ENCODE measurements around the gene GRIK3. TPM values are rescaled to one million over a fixed set of nuclear protein-coding genes. Genes with fewer than 3 reads are reported as not detected.

Gene GRIK3
- total and polyA plus RNA-seq, 2 donors (not counting 1 experiment from before 2014, with no cell fraction given): not detected

DNA sequence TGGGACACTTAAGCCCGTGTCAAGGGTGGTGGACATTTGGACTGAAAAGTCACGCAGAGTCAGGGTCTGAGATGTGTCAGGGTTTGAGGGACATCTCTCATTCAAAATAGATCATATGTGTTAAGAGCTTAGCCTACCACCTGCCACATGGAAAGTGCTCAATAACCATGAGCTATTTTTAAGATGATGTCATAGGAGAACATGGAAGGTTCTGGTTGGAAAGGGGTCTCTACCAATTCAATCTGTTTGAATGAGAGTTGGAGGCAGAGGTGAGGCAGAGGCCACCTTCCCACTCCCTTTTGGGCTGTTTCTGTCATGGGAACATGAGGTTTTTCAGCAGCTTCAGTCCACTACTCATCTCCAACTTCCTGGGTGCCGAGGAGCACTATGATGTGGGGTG is 239.9 kb downstream of the GRIK3 start:
- DNase-seq (ENCODE audit: low read depth in 2 of 2): no peak
- Histone ChIP-seq H4K20me1 (ENCODE audit: control insufficient read depth, extremely low read depth, insufficient read depth, low read length) (no peaks in the 10 kb centered on the region), H3K27ac (ENCODE audit: insufficient read depth, low read length) (no peak overlapping the region), H3K36me3 (ENCODE audit: control insufficient read depth, insufficient read depth, low read length) (no peaks in the 10 kb centered on the region), H3K9ac (ENCODE audit: insufficient read depth, low read length) (no peak overlapping the region), H3K4me2 (ENCODE audit: extremely low read depth, insufficient read depth, low read length) (no peak overlapping the region), H3K79me2 (ENCODE audit: control insufficient read depth, insufficient read depth, low read length) (no peaks in the 10 kb centered on the region), H2AFZ (ENCODE audit: low read length) (no peak overlapping the region), H3K4me1 (ENCODE audit: control insufficient read depth, extremely low read depth, insufficient read depth, low read length) (no peaks in the 10 kb centered on the region), H3K27me3 (ENCODE audit: control insufficient read depth, insufficient read depth, low read length) (no peaks in the 10 kb centered on the region), H3K4me3 (replicated peaks in 1 of 4; ENCODE audit: control extremely low read depth in 1 of 4, insufficient read depth in 1 of 4, low read depth in 3 of 4, low read length in 4 of 4) (no peak overlapping the region), H3K9me3 (ENCODE audit: control insufficient read depth, insufficient read depth, low read depth, low read length) (no peaks in the 10 kb centered on the region)
- no peak for TF ChIP-seq EZH2 (IDR thresholded peaks at IDR 0.05; ENCODE audit: low read length, missing control alignments)
- TF ChIP-seq, protein P1, sequence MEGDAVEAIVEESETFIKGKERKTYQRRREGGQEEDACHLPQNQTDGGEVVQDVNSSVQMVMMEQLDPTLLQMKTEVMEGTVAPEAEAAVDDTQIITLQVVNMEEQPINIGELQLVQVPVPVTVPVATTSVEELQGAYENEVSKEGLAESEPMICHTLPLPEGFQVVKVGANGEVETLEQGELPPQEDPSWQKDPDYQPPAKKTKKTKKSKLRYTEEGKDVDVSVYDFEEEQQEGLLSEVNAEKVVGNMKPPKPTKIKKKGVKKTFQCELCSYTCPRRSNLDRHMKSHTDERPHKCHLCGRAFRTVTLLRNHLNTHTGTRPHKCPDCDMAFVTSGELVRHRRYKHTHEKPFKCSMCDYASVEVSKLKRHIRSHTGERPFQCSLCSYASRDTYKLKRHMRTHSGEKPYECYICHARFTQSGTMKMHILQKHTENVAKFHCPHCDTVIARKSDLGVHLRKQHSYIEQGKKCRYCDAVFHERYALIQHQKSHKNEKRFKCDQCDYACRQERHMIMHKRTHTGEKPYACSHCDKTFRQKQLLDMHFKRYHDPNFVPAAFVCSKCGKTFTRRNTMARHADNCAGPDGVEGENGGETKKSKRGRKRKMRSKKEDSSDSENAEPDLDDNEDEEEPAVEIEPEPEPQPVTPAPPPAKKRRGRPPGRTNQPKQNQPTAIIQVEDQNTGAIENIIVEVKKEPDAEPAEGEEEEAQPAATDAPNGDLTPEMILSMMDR (conservative IDR thresholded peaks at IDR 0.05 in 1 of 2, IDR thresholded peaks at IDR 0.05 in 1 of 2; ENCODE audit: low read depth in 1 of 2, low read length in 2 of 2): no peak

DNA sequence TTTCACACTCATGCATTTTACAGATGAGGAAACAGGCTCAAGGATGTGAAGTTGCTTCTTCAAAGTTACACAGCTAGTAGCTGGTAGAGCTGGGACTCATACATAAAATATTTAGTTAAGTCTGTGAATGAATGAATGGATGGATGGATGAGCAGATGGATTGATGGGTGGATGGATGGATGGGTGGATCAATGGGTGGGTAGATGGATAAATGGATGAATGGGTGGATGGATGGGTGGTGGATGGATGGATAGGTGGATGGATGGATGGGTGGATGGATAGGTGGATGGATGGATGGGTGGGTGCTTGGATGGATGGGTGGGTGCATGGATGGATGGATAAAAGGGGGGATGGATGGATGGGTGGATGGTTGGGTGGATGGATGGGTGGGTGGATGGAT is 240.9 kb downstream of the GRIK3 start:
- Histone ChIP-seq H3K27ac (ENCODE audit: insufficient read depth, low read length) (no peak overlapping the region), H3K4me3 (replicated peaks in 1 of 4; ENCODE audit: control extremely low read depth in 1 of 4, insufficient read depth in 1 of 4, low read depth in 3 of 4, low read length in 4 of 4) (no peak overlapping the region), H4K20me1 (ENCODE audit: control insufficient read depth, extremely low read depth, insufficient read depth, low read length) (no peaks in the 10 kb centered on the region), H2AFZ (ENCODE audit: low read length) (no peak overlapping the region), H3K79me2 (ENCODE audit: control insufficient read depth, insufficient read depth, low read length) (no peaks in the 10 kb centered on the region), H3K9me3 (ENCODE audit: control insufficient read depth, insufficient read depth, low read depth, low read length) (no peaks in the 10 kb centered on the region), H3K4me2 (ENCODE audit: extremely low read depth, insufficient read depth, low read length) (no peak overlapping the region), H3K4me1 (ENCODE audit: control insufficient read depth, extremely low read depth, insufficient read depth, low read length) (no peaks in the 10 kb centered on the region), H3K27me3 (ENCODE audit: control insufficient read depth, insufficient read depth, low read length) (no peaks in the 10 kb centered on the region), H3K9ac (ENCODE audit: insufficient read depth, low read length) (no peak overlapping the region), H3K36me3 (ENCODE audit: control insufficient read depth, insufficient read depth, low read length) (no peaks in the 10 kb centered on the region)
- TF ChIP-seq, protein P1 (conservative IDR thresholded peaks at IDR 0.05 in 1 of 2, IDR thresholded peaks at IDR 0.05 in 1 of 2; ENCODE audit: low read depth in 1 of 2, low read length in 2 of 2): no peak
- no peak for DNase-seq (ENCODE audit: low read depth in 2 of 2)

DNA sequence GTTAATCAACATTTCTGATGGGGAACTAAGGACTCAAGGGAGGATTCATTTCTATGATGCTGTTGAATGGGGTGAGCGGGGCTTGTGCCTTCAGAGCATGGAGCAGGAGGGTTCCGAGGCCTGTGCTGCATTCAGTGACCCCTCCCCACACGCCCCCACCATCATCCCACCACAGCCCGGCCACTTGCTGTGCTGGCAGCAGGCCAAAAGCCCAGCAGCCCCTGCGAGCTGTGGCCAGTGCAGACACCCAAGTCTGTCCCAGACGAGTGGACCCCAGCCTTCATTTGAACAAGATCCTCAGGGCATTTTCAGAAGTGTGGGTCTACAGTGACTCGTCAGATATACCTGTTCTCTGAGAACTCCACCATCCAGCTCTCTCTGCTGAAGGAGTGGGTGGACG is 242.0 kb downstream of the GRIK3 start:
- Histone ChIP-seq H2AFZ (ENCODE audit: low read length) (no peak overlapping the region), H3K9ac (ENCODE audit: insufficient read depth, low read length) (no peak overlapping the region), H3K27me3 (ENCODE audit: control insufficient read depth, insufficient read depth, low read length) (no peaks in the 10 kb centered on the region), H3K4me1 (ENCODE audit: control insufficient read depth, extremely low read depth, insufficient read depth, low read length) (no peaks in the 10 kb centered on the region), H3K79me2 (ENCODE audit: control insufficient read depth, insufficient read depth, low read length) (no peaks in the 10 kb centered on the region), H3K4me3 (replicated peaks in 1 of 4; ENCODE audit: control extremely low read depth in 1 of 4, insufficient read depth in 1 of 4, low read depth in 3 of 4, low read length in 4 of 4) (no peak overlapping the region), H3K36me3 (ENCODE audit: control insufficient read depth, insufficient read depth, low read length) (no peaks in the 10 kb centered on the region), H4K20me1 (ENCODE audit: control insufficient read depth, extremely low read depth, insufficient read depth, low read length) (no peaks in the 10 kb centered on the region), H3K9me3 (ENCODE audit: control insufficient read depth, insufficient read depth, low read depth, low read length) (no peaks in the 10 kb centered on the region), H3K4me2 (ENCODE audit: extremely low read depth, insufficient read depth, low read length) (no peak overlapping the region), H3K27ac (ENCODE audit: insufficient read depth, low read length) (no peak overlapping the region)
- TF ChIP-seq EZH2 (IDR thresholded peaks at IDR 0.05; ENCODE audit: low read length, missing control alignments): no peak
- TF ChIP-seq, protein P1 (conservative IDR thresholded peaks at IDR 0.05 in 1 of 2, IDR thresholded peaks at IDR 0.05 in 1 of 2; ENCODE audit: low read depth in 1 of 2, low read length in 2 of 2): no peak
- DNase-seq (ENCODE audit: low read depth in 2 of 2): no peak

Data from fibroblast of lung (primary cell).